IPS-20b (cell line): ENCODE data around the gene SYS1.
A peak's percentile ranks its signal among the peaks of the same experiment; 100 is the strongest.
"Not testable (repeated sequence)": the region's sequence is repeated elsewhere in the genome, so short reads cannot be mapped to it uniquely, and the experiment has no call there.

Experiments
- H3K27ac ChIP-seq: one replicate; pipeline ENCODE4 v1.5.1; 2013; ENCODE audit warnings: low read length
- H3K27me3 ChIP-seq: 2 replicates; pipeline ENCODE4 v1.6.1; 2013; ENCODE audit warnings: mild to moderate bottlenecking, low read length, inconsistent platforms; ENCODE audit not compliant: insufficient read depth
- H3K36me3 ChIP-seq: 2 replicates; pipeline ENCODE4 v1.6.1; 2013; ENCODE audit warnings: low read depth, mild to moderate bottlenecking, inconsistent platforms, low read length, moderate library complexity; ENCODE audit not compliant: insufficient read depth
- H3K4me1 ChIP-seq: 2 replicates; pipeline ENCODE4 v1.6.1; 2013; ENCODE audit warnings: mild to moderate bottlenecking, control low read depth, inconsistent platforms, low read length, moderate library complexity; ENCODE audit not compliant: insufficient read depth
- H3K4me3 ChIP-seq: 2 replicates; pipeline ENCODE4 v1.5.1; 2013; ENCODE audit warnings: mild to moderate bottlenecking, low read length, inconsistent platforms
- H3K9ac ChIP-seq: 2 replicates; pipeline ENCODE4 v1.6.1; 2013; ENCODE audit warnings: low read depth, mild to moderate bottlenecking, inconsistent platforms, low read length, moderate library complexity
- H3K9me3 ChIP-seq: 2 replicates; pipeline ENCODE4 v1.6.1; 2013; ENCODE audit warnings: mild to moderate bottlenecking, low read depth, low read length, inconsistent platforms; ENCODE audit not compliant: insufficient read depth

The SYS1 gene

GRCh38 chr20:45347936-45348778 lies 14.8 kb upstream of the SYS1 start, which contains the start of gene SDC4:
SDC4 (minus strand) TSS chr20:45348424; CDS start chr20:45348384, 40 bp downstream.
- H3K4me1 ChIP-seq, result peaks cover 42% of the 10 kb centered on the region
- peak within 1 kb of the TSS; percentile 86 for H3K9ac ChIP-seq
- H3K27ac ChIP-seq, result no peak within 1 kb of the TSS
- H3K27me3 ChIP-seq, result peaks cover 7% of the 10 kb centered on the region; the same call in 1 of the 2 replicates
- peak within 1 kb of the TSS; percentile 91 for H3K4me3 ChIP-seq
- no peaks in the 10 kb centered on the region for H3K36me3 ChIP-seq
- H3K9me3 ChIP-seq, result no peaks in the 10 kb centered on the region

- Histone ChIP-seq H3K27me3 (peaks cover 7% of the 10 kb centered on the region; the same call in 1 of the 2 replicates), H3K4me1 (peaks cover 25% of the 10 kb centered on the region), H3K9ac (no peak overlapping the region), H3K27ac (no peak overlapping the region), H3K4me3 (no peak overlapping the region), H3K36me3 (no peaks in the 10 kb centered on the region), H3K9me3 (no peaks in the 10 kb centered on the region)
These were observed 12.7 kb upstream of the SYS1 start for GRCh38 chr20:45350217-45350616.

DNA sequence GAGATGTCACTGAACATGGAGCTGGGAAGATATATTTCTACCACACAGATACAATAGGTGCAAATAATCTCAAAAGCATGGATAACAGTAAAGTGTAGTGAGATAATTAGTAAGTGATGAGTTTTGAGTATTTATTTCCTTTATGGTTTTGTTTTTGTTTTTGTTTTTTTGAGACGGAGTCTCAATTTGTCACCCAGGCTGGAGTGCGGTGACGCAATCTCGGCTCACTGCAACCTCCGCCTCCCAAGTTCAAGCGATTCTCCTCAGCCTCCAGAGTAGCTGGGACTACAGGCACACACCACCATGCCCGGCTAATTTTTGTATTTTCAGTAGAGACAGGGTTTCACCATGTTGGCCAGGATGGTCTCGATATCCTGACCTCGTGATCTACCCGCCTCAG lies 12.2 kb upstream of the SYS1 start:
- H3K9ac ChIP-seq, H3K27me3 ChIP-seq, H3K4me3 ChIP-seq, H3K9me3 ChIP-seq, H3K27ac ChIP-seq, H3K36me3 ChIP-seq: not testable (repeated sequence)
- peaks cover 19% of the 10 kb centered on the region for H3K4me1 ChIP-seq

- H3K9ac ChIP-seq, result no peak overlapping the region
- H3K36me3 ChIP-seq, result no peaks in the 10 kb centered on the region
- no peaks in the 10 kb centered on the region for H3K9me3 ChIP-seq
- H3K27ac ChIP-seq, result no peak overlapping the region
- peaks cover 4% of the 10 kb centered on the region; the same call in 1 of the 2 replicates for H3K4me1 ChIP-seq
- H3K27me3 ChIP-seq, result no peaks in the 10 kb centered on the region; the same call in 1 of the 2 replicates
- no peak overlapping the region for H3K4me3 ChIP-seq
These were observed 10.2 kb upstream of the SYS1 start for GRCh38 chr20:45352729-45353128.

DNA sequence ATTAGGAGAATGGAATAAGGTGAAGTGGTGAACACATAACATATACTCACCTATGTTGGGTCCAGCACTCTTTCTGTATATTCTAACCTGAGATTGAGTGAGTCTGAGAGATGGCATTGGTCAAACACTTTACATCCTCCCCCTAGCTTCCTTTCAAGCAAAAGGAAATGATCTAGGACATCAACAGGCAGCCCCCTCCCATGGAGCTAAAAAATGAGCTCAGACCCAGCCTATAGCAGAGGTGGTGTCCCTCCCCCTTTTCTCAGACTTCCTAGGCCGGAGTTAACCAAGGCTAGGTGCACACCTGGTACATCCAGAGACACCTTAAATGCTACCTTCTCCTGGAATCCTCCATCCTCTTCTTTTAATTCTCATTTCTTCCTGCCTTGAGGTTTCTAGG lies 9.2 kb upstream of the SYS1 start:
- H3K4me1 ChIP-seq, result peaks cover 12% of the 10 kb centered on the region; the same call in 1 of the 2 replicates
- H3K9ac ChIP-seq, result no peak overlapping the region
- H3K4me3 ChIP-seq, result no peak overlapping the region
- no peaks in the 10 kb centered on the region for H3K36me3 ChIP-seq
- H3K9me3 ChIP-seq, result no peaks in the 10 kb centered on the region
- no peaks in the 10 kb centered on the region for H3K27me3 ChIP-seq
- no peak overlapping the region for H3K27ac ChIP-seq

- Histone ChIP-seq H3K4me1 (peaks cover 12% of the 10 kb centered on the region; the same call in 1 of the 2 replicates), H3K36me3 (no peaks in the 10 kb centered on the region), H3K27me3 (no peaks in the 10 kb centered on the region), H3K4me3 (no peak overlapping the region), H3K9me3 (no peaks in the 10 kb centered on the region), H3K27ac (no peak overlapping the region), H3K9ac (no peak overlapping the region)
These were observed 8.3 kb upstream of the SYS1 start for GRCh38 chr20:45354423-45355208.

GRCh38 chr20:45355209-45356084 lies 7.5 kb upstream of the SYS1 start:
- Histone ChIP-seq H3K9me3 (no peaks in the 10 kb centered on the region), H3K9ac (no peak overlapping the region), H3K36me3 (no peaks in the 10 kb centered on the region), H3K4me1 (peaks cover 12% of the 10 kb centered on the region; the same call in 1 of the 2 replicates), H3K27me3 (no peaks in the 10 kb centered on the region), H3K4me3 (no peak overlapping the region), H3K27ac (no peak overlapping the region)

DNA sequence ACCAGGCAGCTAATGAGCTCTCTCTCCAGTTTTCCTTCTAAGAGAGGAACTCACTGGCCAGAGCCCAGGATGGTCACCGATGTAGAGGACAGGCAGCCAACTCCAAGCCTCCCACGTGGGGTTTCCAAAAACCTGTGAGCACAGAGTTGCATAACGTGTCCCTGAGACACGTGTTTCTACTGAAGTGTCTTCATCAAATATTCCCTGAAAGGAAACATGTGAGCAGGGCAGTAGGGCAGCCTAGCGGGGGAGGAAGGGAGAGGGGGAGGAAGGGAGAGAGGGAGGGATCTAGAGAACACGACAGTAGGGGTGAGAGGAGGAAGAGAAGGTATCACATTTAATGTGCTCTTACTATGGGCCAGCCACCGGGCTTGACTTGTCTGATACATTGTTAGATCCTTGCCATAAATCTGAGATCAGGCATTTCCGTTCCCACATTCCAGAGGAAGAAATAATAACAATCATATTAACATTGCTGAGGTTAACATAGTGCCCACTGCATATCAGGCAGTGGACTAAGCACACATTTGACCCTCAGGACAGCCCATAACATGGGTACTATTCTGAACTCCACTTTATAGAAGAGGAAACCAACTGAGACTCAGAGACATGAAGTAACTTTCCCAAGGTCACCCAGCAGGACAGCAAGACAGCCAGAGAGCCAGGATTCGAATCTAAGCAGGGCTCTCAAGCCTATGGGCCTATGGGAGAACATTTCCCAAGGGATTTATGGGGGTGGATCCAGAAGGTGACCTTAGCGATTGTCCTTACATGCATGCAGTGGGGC lies 4.5 kb upstream of the SYS1 start:
- Histone ChIP-seq H3K4me1 (peaks cover 9% of the 10 kb centered on the region; the same call in 1 of the 2 replicates), H3K27ac (no peak overlapping the region), H3K9me3 (no peaks in the 10 kb centered on the region), H3K4me3 (no peak overlapping the region), H3K36me3 (no peaks in the 10 kb centered on the region), H3K27me3 (no peaks in the 10 kb centered on the region), H3K9ac (peak overlapping the region; percentile 25; the same call in 1 of the 2 replicates)

DNA sequence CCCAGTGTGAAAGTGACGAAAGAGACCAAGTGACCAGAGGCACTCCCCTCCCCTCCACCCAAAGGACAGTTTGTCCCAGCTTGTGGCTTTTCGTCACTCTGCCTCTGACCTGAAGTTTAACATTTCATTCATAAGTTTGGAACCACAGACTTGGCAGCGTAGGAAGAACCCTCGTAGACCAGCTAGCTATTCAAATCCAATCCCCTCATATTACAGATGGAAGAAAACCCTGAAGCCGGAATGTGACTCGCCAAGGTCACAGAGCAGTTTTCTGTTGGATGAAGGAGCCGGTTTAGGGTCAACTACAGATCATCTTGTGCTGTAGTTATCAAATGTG lies 3.9 kb upstream of the SYS1 start:
- H3K9ac ChIP-seq, result no peak overlapping the region
- no peaks in the 10 kb centered on the region for H3K36me3 ChIP-seq
- no peaks in the 10 kb centered on the region for H3K27me3 ChIP-seq
- H3K4me3 ChIP-seq, result no peak overlapping the region
- no peak overlapping the region for H3K27ac ChIP-seq
- no peaks in the 10 kb centered on the region for H3K9me3 ChIP-seq
- peaks cover 12% of the 10 kb centered on the region; the same call in 1 of the 2 replicates for H3K4me1 ChIP-seq

DNA sequence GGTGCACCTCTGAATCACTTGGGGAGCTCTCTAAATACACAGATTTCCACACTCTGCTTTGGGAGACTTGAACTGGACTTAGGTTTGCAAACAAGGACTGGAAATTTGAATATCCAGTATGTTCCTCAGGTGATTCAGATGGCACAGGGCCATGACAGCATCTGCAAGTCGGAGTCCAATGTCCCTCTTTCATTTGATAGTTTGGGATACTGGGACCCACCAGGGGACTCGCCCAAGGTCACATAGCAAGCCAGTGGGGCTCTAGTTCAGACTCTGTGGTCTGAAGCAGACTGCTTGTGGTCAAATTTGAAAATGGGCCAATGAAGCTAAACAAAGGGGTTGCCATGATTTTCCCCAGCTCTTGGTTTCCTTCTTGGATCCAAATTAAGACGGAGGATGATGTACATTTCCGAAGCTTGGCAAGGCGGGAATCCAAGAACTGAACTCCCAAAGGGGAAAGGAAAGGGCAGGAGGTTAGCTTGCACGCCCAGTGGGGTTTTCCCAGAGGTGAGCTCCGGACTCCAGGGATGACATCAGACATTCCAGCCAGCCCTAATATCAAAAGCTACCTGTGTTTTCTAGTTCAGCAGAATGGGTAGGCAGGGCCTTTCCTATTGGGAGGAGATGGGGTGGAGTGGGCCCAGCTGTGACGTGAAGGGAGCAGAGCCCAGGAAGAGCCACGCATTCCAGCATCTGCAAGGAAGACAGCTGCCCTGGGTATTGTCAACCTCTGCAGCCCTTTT lies 3.4 kb upstream of the SYS1 start:
- H3K4me1 ChIP-seq, result peaks cover 13% of the 10 kb centered on the region; the same call in 1 of the 2 replicates
- H3K36me3 ChIP-seq, result no peaks in the 10 kb centered on the region
- no peak overlapping the region for H3K4me3 ChIP-seq
- H3K27me3 ChIP-seq, result no peaks in the 10 kb centered on the region
- no peak overlapping the region for H3K9ac ChIP-seq
- no peak overlapping the region for H3K27ac ChIP-seq
- no peaks in the 10 kb centered on the region for H3K9me3 ChIP-seq
